GM12878 (cell line): ENCODE data around the gene PDGFC. TPM values are rescaled to one million over a fixed set of nuclear protein-coding genes. Genes with fewer than 3 reads are reported as not detected.

Experiments used
- ATAC-seq: fragments of 200-7000 bp; cut with Tn5 transposase; 3 replicates; pipeline ENCODE4 v1.9.1; 2020; ENCODE audit warnings: mild to moderate bottlenecking, moderate library complexity
- BruUV-seq: library from RNA; stranded (reverse); fragments of 400-500 nt; replicated peaks from 2 replicates; lab custom pipeline; 2021; lab: Mats Ljungman, UMichigan
- CTCF ChIA-PET: fragments of 300-600 bp; sonication (Branson Sonifier 250); formaldehyde crosslinking; extraction: SDS; loops from one replicate; lab custom pipeline; 2021; ENCODE audit warnings: inconsistent platforms; lab: Yijun Ruan, JAX
- POLR2A ChIA-PET: fragments of 350-600 bp; formaldehyde crosslinking; extraction: SDS; loops from one replicate; lab custom pipeline; 2021; ENCODE audit warnings: inconsistent platforms; lab: Charles Lee
- RAD21 ChIA-PET: fragments of 300-600 bp; sonication (Branson Sonifier 250); formaldehyde crosslinking; loops from one replicate; lab custom pipeline; 2023; ENCODE audit warnings: antibody characterized with exemption; ENCODE audit not compliant: unreplicated experiment; lab: Charles Lee
- SMC1A ChIA-PET: fragments of 300-600 bp; sonication (Branson Sonifier 250); formaldehyde crosslinking; loops from one replicate; lab custom pipeline; 2023; ENCODE audit not compliant: unreplicated experiment, uncharacterized antibody; lab: Charles Lee
- DNase-seq: peaks from one replicate; pipeline ENCODE4 v3.0.0-alpha.2; 2011; ENCODE audit warnings: low read depth, low spot score
- FAIRE-seq: peaks from 3 replicates; lab custom pipeline; 2011; peaks lifted over from hg19 to GRCh38; lab: Jason Lieb, UNC
- H2AFZ ChIP-seq: 2 replicates; pipeline ENCODE4 v1.6.0; 2011; ENCODE audit warnings: low read depth, low read length, control low read depth; ENCODE audit not compliant: control insufficient read depth
- H3K27ac ChIP-seq: 2 replicates; pipeline ENCODE4 v1.5.1; 2011; ENCODE audit warnings: control low read depth; ENCODE audit not compliant: control insufficient read depth, insufficient read depth
- H3K27me3 ChIP-seq, 2 experiments: replicated peaks in 1 of 2; 2 replicates each; pipeline versions ENCODE4 v1.6.0 to v1.6.1; 2011; ENCODE audit warnings: low read length in 1 of 2; ENCODE audit not compliant: control insufficient read depth in 2 of 2, insufficient read depth in 2 of 2
- H3K36me3 ChIP-seq, 2 experiments: 2 replicates each; pipeline ENCODE4 v1.5.1; 2011; ENCODE audit warnings: low read length in 1 of 2; ENCODE audit not compliant: control insufficient read depth in 2 of 2, insufficient read depth in 2 of 2
- H3K4me1 ChIP-seq: 2 replicates; pipeline ENCODE4 v1.6.1; 2011; ENCODE audit warnings: mild to moderate bottlenecking, low read length, moderate library complexity, mixed read lengths; ENCODE audit not compliant: control insufficient read depth, insufficient read depth
- H3K4me2 ChIP-seq: 2 replicates; pipeline ENCODE4 v1.6.0; 2011; ENCODE audit warnings: control low read depth; ENCODE audit not compliant: control insufficient read depth, insufficient read depth
- H3K4me3 ChIP-seq: fragments of 200-600 bp; sonication (generic); 2 replicates; pipeline ENCODE4 v1.5.1; 2016
- H3K79me2 ChIP-seq: 2 replicates; pipeline ENCODE4 v1.6.0; 2011; ENCODE audit warnings: low read length; ENCODE audit not compliant: control insufficient read depth, insufficient read depth
- H3K9ac ChIP-seq: 2 replicates; pipeline ENCODE4 v1.8.0; 2011; ENCODE audit warnings: low read length, control low read depth, mixed read lengths; ENCODE audit not compliant: control insufficient read depth, insufficient read depth
- H3K9me3 ChIP-seq: replicated peaks from 3 replicates; pipeline ENCODE4 v1.5.1; 2011; ENCODE audit warnings: mild to moderate bottlenecking, low read length; ENCODE audit not compliant: control insufficient read depth, insufficient read depth
- H4K20me1 ChIP-seq: 2 replicates; pipeline ENCODE4 v1.6.0; 2011; ENCODE audit not compliant: control insufficient read depth, insufficient read depth
- HDAC6 ChIP-seq: fragments of 200-600 bp; sonication (generic); IDR thresholded peaks from one replicate; pipeline ENCODE4 v1.8.0; 2017; ENCODE audit warnings: antibody characterized with exemption; ENCODE audit not compliant: unreplicated experiment
- JUNB ChIP-seq: IDR thresholded peaks from 2 replicates; pipeline ENCODE4 v1.6.1; 2016; ENCODE audit warnings: antibody characterized with exemption, mild to moderate bottlenecking
- KAT2A ChIP-seq: conservative IDR thresholded peaks from 2 replicates; pipeline ENCODE4 v1.6.1; 2011; ENCODE audit warnings: low read depth, low read length; ENCODE audit not compliant: control insufficient read depth
- MYC ChIP-seq: IDR thresholded peaks from 2 replicates; pipeline ENCODE4 v1.6.1; 2011; ENCODE audit warnings: mild to moderate bottlenecking, low read length, moderate library complexity, inconsistent platforms; ENCODE audit not compliant: insufficient read depth, insufficient replicate concordance, insufficient read length, severe bottlenecking
- NKRF ChIP-seq: fragments of 450-650 bp; conservative IDR thresholded peaks from 2 replicates; pipeline ENCODE4 v1.6.1; 2017; ENCODE audit warnings: mild to moderate bottlenecking, moderate library complexity
- PAX5 ChIP-seq: IDR thresholded peaks from 2 replicates; pipeline ENCODE4 v1.6.1; 2011; ENCODE audit warnings: low read depth, low read length, borderline replicate concordance
- SMARCA5 ChIP-seq: fragments of 450-650 bp; IDR thresholded peaks from 2 replicates; pipeline ENCODE4 v1.6.1; 2017; ENCODE audit warnings: mild to moderate bottlenecking
- SPI1 ChIP-seq: IDR thresholded peaks from 2 replicates; pipeline ENCODE4 v1.6.1; 2011; ENCODE audit warnings: low read depth, mild to moderate bottlenecking, low read length, moderate library complexity, borderline replicate concordance; ENCODE audit not compliant: insufficient read depth
- TAF1 ChIP-seq: IDR thresholded peaks from 2 replicates; pipeline ENCODE4 v1.6.1; 2011; ENCODE audit warnings: mild to moderate bottlenecking, low read depth, low read length, borderline replicate concordance
- TARDBP ChIP-seq: IDR thresholded peaks from 2 replicates; pipeline ENCODE4 v1.6.1; 2016; ENCODE audit warnings: borderline replicate concordance
- ZBED1 ChIP-seq: IDR thresholded peaks from 2 replicates; pipeline ENCODE4 v1.6.1; 2016; ENCODE audit warnings: borderline replicate concordance
- WGBS: methylation state at CpG from one replicate; pipeline ENCODE4 v1.1.6; 2016; ENCODE audit warnings: low lambda C conversion rate; ENCODE audit not compliant: insufficient replicate concordance, insufficient coverage; ENCODE audit errors: missing lambda C conversion rate; 5-methylcytosine and 5-hydroxymethylcytosine counted together
- in situ Hi-C: fragments of 300-500 bp; cut with MboI; formaldehyde crosslinking; loops from 9 replicates; pipeline ENCODE4 v1.14.3; 2018; ENCODE audit warnings: mixed read lengths
- intact Hi-C: fragments of 100-400 bp; cut with micrococcal nuclease; formaldehyde crosslinking; loops from one replicate; pipeline ENCODE4 v1.14.2; 2022; ENCODE audit not compliant: unreplicated experiment
- polyA plus RNA-seq, 11 experiments: library from polyadenylated mRNA; depleted of rRNA in 4 of 11; unstranded in 6 of 11; stranded (reverse) in 5 of 11; fragments of >200 nt; fragmentation: Nextera tagmentation in 4 of 11; fragmentation: Illumina TruSeq in 1 of 11; extraction: Ambion mirVana in 4 of 11; extraction: Trizol in 1 of 11; gene quantifications; 1 replicate in 1 of 11; 2 replicates in 10 of 11; pipeline versions ENCODE4 v1.2.1 to v1.2.3, GENCODE V29; 2011 to 2016; ENCODE audit warnings: inconsistent platforms in 2 of 11, missing spikeins in 2 of 11, low read depth in 1 of 11
- total RNA-seq, 4 experiments: library from RNA; depleted of rRNA in 3 of 4; stranded (reverse); fragments of >200 nt in 3 of 4; fragmentation: Illumina TruSeq in 1 of 4; extraction: Trizol in 1 of 4; gene quantifications; 2 replicates each; pipeline versions ENCODE4 v1.2.1 to v1.2.3, GENCODE V29; 2013 to 2021

PDGFC gene
- total and polyA plus RNA-seq, 10 of the 15 experiments (the other 5 are each of a cell fraction or from before 2014, with no cell fraction given): 0.02 to 0.18 TPM; not detected in 8

- H2AFZ ChIP-seq: no peak overlapping the region
- H3K9ac ChIP-seq: no peak overlapping the region
- RAD21 ChIA-PET: interaction anchor here (0.6 to 1.2 kb wide), 3 partner anchors 10 to 14 kb away, joined by 3 to 4 read pairs (median 3); no protein-coding TSS in a partner anchor
- FAIRE-seq (no peak), ATAC-seq (no peak), DNase-seq (no peak)
- no peaks in the 10 kb centered on the region for H3K79me2 ChIP-seq
- WGBS: 58% methylated on average over 2 of the region's 2 CpGs
- H3K4me2 ChIP-seq: no peak overlapping the region
- SMC1A ChIA-PET: interaction anchor here (1.0 to 2.7 kb wide), 10 partner anchors 14 to 198 kb away, joined by 3 to 8 read pairs (median 4); no protein-coding TSS in a partner anchor
- H4K20me1 ChIP-seq: no peaks in the 10 kb centered on the region
- H3K36me3 ChIP-seq: no peaks in the 10 kb centered on the region
- H3K27me3 ChIP-seq: no peaks in the 10 kb centered on the region
- intact Hi-C loops (no loop called here), in situ Hi-C loops (no loop called here)
- H3K4me3 ChIP-seq: no peak overlapping the region
- no TSS peak for BruUV-seq
- H3K27ac ChIP-seq: no peak overlapping the region
- CTCF ChIA-PET: interaction anchor here (1.2 to 1.9 kb wide), 3 partner anchors 30 to 275 kb away, joined by 4 to 7 read pairs (median 5); no protein-coding TSS in a partner anchor
- no peaks in the 10 kb centered on the region for H3K9me3 ChIP-seq
- TF ChIP-seq SMARCA5: no peak
- TF ChIP-seq TAF1: no peak
- TF ChIP-seq KAT2A: no peak
- TF ChIP-seq HDAC6: no peak
- no peak for TF ChIP-seq PAX5
- TF ChIP-seq TARDBP: no peak
- TF ChIP-seq SPI1: no peak
- TF ChIP-seq MYC: no peak
- TF ChIP-seq NKRF: no peak
- no peak for TF ChIP-seq JUNB
- no peak for TF ChIP-seq ZBED1
- POLR2A ChIA-PET: no interaction called here
- no peaks in the 10 kb centered on the region for H3K4me1 ChIP-seq
Observed at GRCh38 chr4:156770140-156770539, 201.5 kb downstream of the PDGFC start.
